Astrocyte (in vitro differentiated cells and primary cell): Measurements from ENCODE around the gene NDFIP2. TPM values are rescaled to one million over a fixed set of nuclear protein-coding genes. Genes with fewer than 3 reads are reported as not detected.

Experiments used
- DNase-seq: peaks from one replicate; pipeline ENCODE4 v3.0.0-alpha.2; 2010; ENCODE audit warnings: low read depth
- FAIRE-seq: peaks from 2 replicates; lab custom pipeline; 2011; peaks lifted over from hg19 to GRCh38; lab: Jason Lieb, UNC
- H2AFZ ChIP-seq: 2 replicates; pipeline ENCODE4 v1.6.0; 2012; ENCODE audit warnings: low read depth, low read length, inconsistent platforms
- H3K27ac ChIP-seq: 2 replicates; pipeline ENCODE4 v1.5.1; 2011; ENCODE audit warnings: low read depth, low read length, inconsistent platforms
- H3K27me3 ChIP-seq: 2 replicates; pipeline ENCODE4 v1.6.0; 2011; ENCODE audit warnings: low read length, inconsistent platforms; ENCODE audit not compliant: insufficient read depth
- H3K36me3 ChIP-seq: 2 replicates; pipeline ENCODE4 v1.5.1; 2011; ENCODE audit warnings: low read length, inconsistent platforms; ENCODE audit not compliant: insufficient read depth
- H3K4me1 ChIP-seq: 2 replicates; pipeline ENCODE4 v1.5.1; 2011; ENCODE audit warnings: low read length, inconsistent platforms; ENCODE audit not compliant: insufficient read depth
- H3K4me2 ChIP-seq: 2 replicates; pipeline ENCODE4 v1.6.0; 2012; ENCODE audit warnings: low read length, inconsistent platforms
- H3K4me3 ChIP-seq: 2 replicates; pipeline ENCODE4 v1.5.1; 2011; ENCODE audit warnings: low read depth, mild to moderate bottlenecking, low read length, inconsistent platforms; ENCODE audit not compliant: insufficient read depth
- H3K79me2 ChIP-seq: 2 replicates; pipeline ENCODE4 v1.6.0; 2012; ENCODE audit warnings: mild to moderate bottlenecking, low read length, inconsistent platforms; ENCODE audit not compliant: insufficient read depth
- H3K9ac ChIP-seq: 2 replicates; pipeline ENCODE4 v1.6.0; 2012; ENCODE audit warnings: mild to moderate bottlenecking, low read length, inconsistent platforms
- H3K9me3 ChIP-seq: 2 replicates; pipeline ENCODE4 v1.5.1; 2012; ENCODE audit warnings: low read depth, mild to moderate bottlenecking, low read length, inconsistent platforms; ENCODE audit not compliant: insufficient read depth
- H4K20me1 ChIP-seq: 2 replicates; pipeline ENCODE4 v1.6.0; 2012; ENCODE audit warnings: low read length, inconsistent platforms; ENCODE audit not compliant: insufficient read depth
- H3K27ac Mint-ChIP-seq: one replicate; pipeline ENCODE4 v1.8.0; 2021; ENCODE audit warnings: mild to moderate bottlenecking, mixed read lengths; ENCODE audit not compliant: unreplicated experiment
- H3K27me3 Mint-ChIP-seq: one replicate; pipeline ENCODE4 v1.8.0; 2021; ENCODE audit warnings: low read depth, mixed read lengths; ENCODE audit not compliant: unreplicated experiment
- H3K36me3 Mint-ChIP-seq: one replicate; pipeline ENCODE4 v1.8.0; 2021; ENCODE audit warnings: low read depth, mixed read lengths; ENCODE audit not compliant: unreplicated experiment
- H3K4me1 Mint-ChIP-seq: one replicate; pipeline ENCODE4 v1.8.0; 2021; ENCODE audit warnings: low read depth, mixed read lengths; ENCODE audit not compliant: unreplicated experiment
- H3K4me3 Mint-ChIP-seq: one replicate; pipeline ENCODE4 v1.8.0; 2021; ENCODE audit warnings: mild to moderate bottlenecking, moderate library complexity, mixed read lengths; ENCODE audit not compliant: unreplicated experiment
- H3K9me3 Mint-ChIP-seq: one replicate; pipeline ENCODE4 v1.8.0; 2021; ENCODE audit warnings: mild to moderate bottlenecking, mixed read lengths; ENCODE audit not compliant: unreplicated experiment
- EZH2 ChIP-seq: IDR thresholded peaks from 2 replicates; pipeline ENCODE4 v1.6.1; 2012; ENCODE audit warnings: mild to moderate bottlenecking, low read length, inconsistent platforms; ENCODE audit not compliant: insufficient read depth
- total RNA-seq: library from RNA; stranded (reverse); gene quantifications from 2 replicates; pipeline ENCODE4 v1.2.1, GENCODE V29; 2021
- TF ChIP-seq, protein P1 (sequence below): IDR thresholded peaks from 2 replicates; pipeline ENCODE4 v1.5.1; 2011; ENCODE audit warnings: low read depth, mild to moderate bottlenecking, inconsistent platforms, low read length, moderate library complexity; ENCODE audit not compliant: insufficient read depth

NDFIP2 gene
- total RNA-seq, 1 donor from 2014 or later: 90.5 TPM

DNA sequence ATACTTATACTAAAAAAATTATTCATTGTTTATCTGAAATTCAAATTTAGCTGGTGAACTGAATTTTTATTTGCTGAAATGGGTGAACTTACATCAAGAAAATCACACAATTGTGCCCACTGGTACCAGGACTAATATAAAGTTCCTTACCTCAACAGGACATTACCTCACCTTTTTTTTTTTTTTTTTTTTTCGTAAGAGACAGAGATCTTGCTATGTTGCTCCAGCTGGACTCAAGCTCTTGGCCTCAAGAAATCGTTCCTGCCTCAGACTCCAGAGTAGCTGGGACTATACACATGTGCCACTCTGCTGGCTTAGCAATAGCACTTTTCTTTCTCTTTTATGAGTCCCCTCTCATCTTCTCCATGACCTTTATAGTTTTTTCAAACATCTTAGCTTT lies 22.5 kb upstream of the NDFIP2 start:
- Histone ChIP-seq H3K79me2 (no peaks in the 10 kb centered on the region), H3K4me2 (no peak overlapping the region), H3K27me3 (no peaks in the 10 kb centered on the region), H3K4me3 (no peak overlapping the region), H3K9ac (peak overlapping the region; percentile 26), H3K36me3 (no peaks in the 10 kb centered on the region), H3K9me3 (no peaks in the 10 kb centered on the region), H3K27ac (peak overlapping the region; percentile 67), H4K20me1 (no peaks in the 10 kb centered on the region), H3K4me1 (peaks cover 15% of the 10 kb centered on the region), H2AFZ (no peak overlapping the region)
- Mint-ChIP-seq H3K27ac (peak overlapping the region; percentile 83), H3K4me1 (peaks cover 33% of the 10 kb centered on the region), H3K36me3 (no peaks in the 10 kb centered on the region), H3K27me3 (no peaks in the 10 kb centered on the region), H3K4me3 (no peak overlapping the region), H3K9me3 (no peaks in the 10 kb centered on the region)
- DNase-seq (no peak), FAIRE-seq (no peak)
- TF ChIP-seq EZH2: no peak
- TF ChIP-seq, protein P1, sequence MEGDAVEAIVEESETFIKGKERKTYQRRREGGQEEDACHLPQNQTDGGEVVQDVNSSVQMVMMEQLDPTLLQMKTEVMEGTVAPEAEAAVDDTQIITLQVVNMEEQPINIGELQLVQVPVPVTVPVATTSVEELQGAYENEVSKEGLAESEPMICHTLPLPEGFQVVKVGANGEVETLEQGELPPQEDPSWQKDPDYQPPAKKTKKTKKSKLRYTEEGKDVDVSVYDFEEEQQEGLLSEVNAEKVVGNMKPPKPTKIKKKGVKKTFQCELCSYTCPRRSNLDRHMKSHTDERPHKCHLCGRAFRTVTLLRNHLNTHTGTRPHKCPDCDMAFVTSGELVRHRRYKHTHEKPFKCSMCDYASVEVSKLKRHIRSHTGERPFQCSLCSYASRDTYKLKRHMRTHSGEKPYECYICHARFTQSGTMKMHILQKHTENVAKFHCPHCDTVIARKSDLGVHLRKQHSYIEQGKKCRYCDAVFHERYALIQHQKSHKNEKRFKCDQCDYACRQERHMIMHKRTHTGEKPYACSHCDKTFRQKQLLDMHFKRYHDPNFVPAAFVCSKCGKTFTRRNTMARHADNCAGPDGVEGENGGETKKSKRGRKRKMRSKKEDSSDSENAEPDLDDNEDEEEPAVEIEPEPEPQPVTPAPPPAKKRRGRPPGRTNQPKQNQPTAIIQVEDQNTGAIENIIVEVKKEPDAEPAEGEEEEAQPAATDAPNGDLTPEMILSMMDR: no peak

DNA sequence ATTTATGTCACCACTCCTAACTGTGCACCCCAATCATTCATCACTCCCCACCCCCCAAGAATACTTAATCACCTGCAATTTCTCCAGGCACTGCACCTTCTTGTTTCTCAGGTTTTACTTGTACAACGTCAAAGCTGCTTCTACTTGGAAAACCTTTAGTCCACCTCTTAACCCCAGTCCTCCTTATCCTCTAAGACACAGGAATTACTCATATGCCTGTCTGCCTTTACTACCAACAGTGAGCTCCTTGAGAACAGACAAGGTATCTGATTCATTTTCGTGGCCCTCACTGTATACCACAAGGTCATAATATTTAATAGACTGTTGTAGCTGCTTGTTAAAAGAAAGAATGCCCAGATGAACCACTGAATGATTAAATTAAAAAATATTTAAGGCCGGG lies 21.0 kb upstream of the NDFIP2 start:
- Mint-ChIP-seq H3K4me1 (peaks cover 27% of the 10 kb centered on the region), H3K4me3 (peak overlapping the region; percentile 51), H3K9me3 (no peaks in the 10 kb centered on the region), H3K27ac (no peak overlapping the region), H3K36me3 (no peaks in the 10 kb centered on the region), H3K27me3 (no peaks in the 10 kb centered on the region)
- no peak overlapping the region for H3K9ac ChIP-seq
- H3K4me2 ChIP-seq: no peak overlapping the region
- H3K36me3 ChIP-seq: no peaks in the 10 kb centered on the region
- no peak overlapping the region for H2AFZ ChIP-seq
- no peak overlapping the region for H3K4me3 ChIP-seq
- no peak overlapping the region for H3K27ac ChIP-seq
- H3K27me3 ChIP-seq: no peaks in the 10 kb centered on the region
- no peaks in the 10 kb centered on the region for H4K20me1 ChIP-seq
- DNase-seq (peak; percentile 81), FAIRE-seq (no peak)
- no peak for TF ChIP-seq EZH2
- TF ChIP-seq, protein P1: no peak
- H3K9me3 ChIP-seq: no peaks in the 10 kb centered on the region
- H3K4me1 ChIP-seq: peaks cover 15% of the 10 kb centered on the region
- H3K79me2 ChIP-seq: no peaks in the 10 kb centered on the region

DNA sequence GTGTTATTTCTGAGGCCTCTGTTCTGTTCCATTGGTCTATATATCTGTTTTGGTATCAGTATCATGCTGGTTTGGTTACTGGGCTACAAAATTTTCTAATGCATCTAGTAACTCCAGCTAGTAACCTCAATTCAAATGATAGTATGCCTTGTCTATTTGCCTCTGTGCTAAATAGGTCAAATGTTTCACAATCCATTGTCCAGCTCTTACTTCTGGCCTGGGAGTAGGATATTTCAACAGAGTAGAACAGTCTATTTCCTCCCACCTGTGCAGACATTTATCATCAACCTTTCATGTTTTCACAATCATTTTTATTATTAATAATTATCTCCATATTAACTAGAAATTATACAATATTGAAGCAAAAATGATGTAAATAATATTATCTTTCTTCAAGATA lies 18.1 kb upstream of the NDFIP2 start:
- Histone ChIP-seq H3K4me1 (peaks cover 6% of the 10 kb centered on the region), H3K4me3 (no peak overlapping the region)
- no peaks in the 10 kb centered on the region for H3K36me3 Mint-ChIP-seq

More for the DNA sequence above, 18.1 kb upstream of the NDFIP2 start:
- Mint-ChIP-seq H3K4me1 (peaks cover 15% of the 10 kb centered on the region), H3K4me3 (no peak overlapping the region), H3K9me3 (no peaks in the 10 kb centered on the region), H3K27ac (no peak overlapping the region), H3K27me3 (no peaks in the 10 kb centered on the region)
- Histone ChIP-seq H3K9ac (no peak overlapping the region), H4K20me1 (no peaks in the 10 kb centered on the region), H2AFZ (no peak overlapping the region), H3K4me2 (no peak overlapping the region), H3K27me3 (no peaks in the 10 kb centered on the region), H3K79me2 (no peaks in the 10 kb centered on the region), H3K36me3 (no peaks in the 10 kb centered on the region), H3K27ac (no peak overlapping the region), H3K9me3 (no peaks in the 10 kb centered on the region)
- no peak for TF ChIP-seq EZH2
- TF ChIP-seq, protein P1: no peak
- FAIRE-seq: no peak
- DNase-seq: no peak
